Trophoblast cell (in vitro differentiated cells and primary cell): ENCODE measurements around the gene ESYT1.

Experiments used
- DNase-seq, 2 donors: peaks; one replicate each; pipeline ENCODE4 v3.0.0-alpha.2; 2016
- H2AFZ ChIP-seq: 2 replicates; pipeline ENCODE4 v1.6.1; 2013; ENCODE audit warnings: low read length, moderate library complexity, mild to moderate bottlenecking; ENCODE audit not compliant: insufficient read depth, poor library complexity
- H2AK5ac ChIP-seq: 2 replicates; pipeline ENCODE4 v1.6.1; 2013; ENCODE audit warnings: mild to moderate bottlenecking, low read length
- H2BK120ac ChIP-seq: 2 replicates; pipeline ENCODE4 v1.6.1; 2013; ENCODE audit warnings: low read length, mild to moderate bottlenecking, moderate library complexity; ENCODE audit not compliant: insufficient read depth, poor library complexity
- H2BK12ac ChIP-seq: 2 replicates; pipeline ENCODE4 v1.6.1; 2013; ENCODE audit warnings: mild to moderate bottlenecking, low read length, moderate library complexity
- H2BK5ac ChIP-seq: 2 replicates; pipeline ENCODE4 v1.6.1; 2013; ENCODE audit warnings: low read length, low read depth, moderate library complexity, mild to moderate bottlenecking; ENCODE audit not compliant: poor library complexity
- H3K14ac ChIP-seq: 2 replicates; pipeline ENCODE4 v1.6.1; 2013; ENCODE audit warnings: mild to moderate bottlenecking, low read length
- H3K18ac ChIP-seq: 2 replicates; pipeline ENCODE4 v1.6.1; 2013; ENCODE audit warnings: mild to moderate bottlenecking, low read length
- H3K23ac ChIP-seq: 2 replicates; pipeline ENCODE4 v1.6.1; 2013; ENCODE audit warnings: low read length
- H3K27ac ChIP-seq: 2 replicates; pipeline ENCODE4 v1.5.1; 2013; ENCODE audit warnings: low read depth, mild to moderate bottlenecking, inconsistent platforms, low read length, moderate library complexity
- H3K27me3 ChIP-seq: 2 replicates; pipeline ENCODE4 v1.6.1; 2013; ENCODE audit warnings: inconsistent platforms, mild to moderate bottlenecking, low read length, moderate library complexity; ENCODE audit not compliant: insufficient read depth
- H3K36me3 ChIP-seq, 2 experiments: 1 replicate in 1 of 2; 2 replicates in 1 of 2; pipeline ENCODE4 v1.6.1; 2013; ENCODE audit warnings: low read length in 2 of 2, mild to moderate bottlenecking in 2 of 2, moderate library complexity in 1 of 2; ENCODE audit not compliant: insufficient read depth in 2 of 2, control insufficient read depth in 1 of 2
- H3K4ac ChIP-seq: 2 replicates; pipeline ENCODE4 v1.6.1; 2013; ENCODE audit warnings: low read depth, mild to moderate bottlenecking, low read length, moderate library complexity
- H3K4me1 ChIP-seq, 2 experiments: 1 replicate in 1 of 2; 2 replicates in 1 of 2; pipeline ENCODE4 v1.6.1; 2013; ENCODE audit warnings: low read length in 2 of 2, mild to moderate bottlenecking in 2 of 2, moderate library complexity in 1 of 2; ENCODE audit not compliant: insufficient read depth in 2 of 2, control insufficient read depth in 1 of 2
- H3K4me2 ChIP-seq: 2 replicates; pipeline ENCODE4 v1.6.1; 2013; ENCODE audit warnings: inconsistent platforms, mild to moderate bottlenecking, low read length, moderate library complexity
- H3K4me3 ChIP-seq: 2 replicates; pipeline ENCODE4 v1.5.1; 2013; ENCODE audit warnings: mild to moderate bottlenecking, low read depth, low read length, inconsistent platforms
- H3K79me1 ChIP-seq: one replicate; pipeline ENCODE4 v1.6.1; 2013; ENCODE audit warnings: low read length
- H3K79me2 ChIP-seq: 2 replicates; pipeline ENCODE4 v1.6.1; 2013; ENCODE audit warnings: low read length, mild to moderate bottlenecking; ENCODE audit not compliant: control insufficient read depth, insufficient read depth, poor library complexity
- H3K9ac ChIP-seq: 2 replicates; pipeline ENCODE4 v1.6.1; 2013; ENCODE audit warnings: mild to moderate bottlenecking, low read length
- H3K9me3 ChIP-seq: 2 replicates; pipeline ENCODE4 v1.6.1; 2013; ENCODE audit warnings: low read depth, mild to moderate bottlenecking, control low read depth, inconsistent platforms, low read length; ENCODE audit not compliant: insufficient read depth
- H4K12ac ChIP-seq: 2 replicates; pipeline ENCODE4 v1.6.1; 2013; ENCODE audit warnings: low read depth, mild to moderate bottlenecking, low read length, moderate library complexity
- H4K8ac ChIP-seq: 2 replicates; pipeline ENCODE4 v1.6.1; 2013; ENCODE audit warnings: low read depth, mild to moderate bottlenecking, low read length, moderate library complexity
- H4K91ac ChIP-seq: one replicate; pipeline ENCODE4 v1.6.1; 2013; ENCODE audit warnings: low read depth, mild to moderate bottlenecking, low read length, moderate library complexity
- WGBS: extraction: QIAGEN DNeasy Blood & Tissue Kit; methylation state at CpG from one replicate; pipeline ENCODE4 v1.1.7; 2013; ENCODE audit warnings: missing lambda C conversion rate; ENCODE audit not compliant: insufficient read length, insufficient coverage; ENCODE audit errors: extremely low coverage; 5-methylcytosine and 5-hydroxymethylcytosine counted together

The ESYT1 gene

DNA sequence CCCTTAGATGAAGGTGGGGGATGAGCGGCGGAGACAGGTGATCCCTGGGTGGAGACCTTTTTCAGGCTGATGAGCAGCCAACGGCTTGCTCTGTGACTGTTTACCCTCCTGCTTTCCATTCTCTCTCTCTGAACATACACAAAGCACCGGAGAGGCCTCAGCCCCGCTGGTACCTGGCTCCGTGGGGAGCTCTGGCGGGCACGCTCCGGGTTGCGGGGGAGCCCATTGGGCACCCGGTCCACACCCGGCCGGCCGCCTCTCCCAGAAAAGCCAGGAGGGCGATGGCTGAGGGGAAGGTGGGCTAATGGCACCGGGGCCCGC, 60.7 kb downstream of the ESYT1 start:
- no peak overlapping the region for H3K27ac ChIP-seq
- H2BK5ac ChIP-seq, result peak overlapping the region; percentile 61
- H2BK12ac ChIP-seq, result no peak overlapping the region
- H2BK120ac ChIP-seq, result peak overlapping the region; percentile 77
- H3K79me2 ChIP-seq, result peaks cover 8% of the 10 kb centered on the region
- H3K4me3 ChIP-seq, result peak overlapping the region; percentile 87
- peak overlapping the region; percentile 49 for H3K9ac ChIP-seq
- H4K8ac ChIP-seq, result peak overlapping the region; percentile 78
- peaks cover 10 to 17% of the 10 kb centered on the region in 2 experiments for H3K36me3 ChIP-seq
- H4K91ac ChIP-seq, result peak overlapping the region; percentile 83
- peaks cover 10% of the 10 kb centered on the region for H3K79me1 ChIP-seq
- no CpG with 5 or more reads among the region's 17 CpGs for WGBS
- H3K14ac ChIP-seq, result peak overlapping the region; percentile 84
- H2AFZ ChIP-seq, result peak overlapping the region; percentile 71
- peaks cover 0 to 8% of the 10 kb centered on the region in 2 experiments for H3K4me1 ChIP-seq
- H3K18ac ChIP-seq, result peak overlapping the region; percentile 90
- H2AK5ac ChIP-seq, result peak overlapping the region; percentile 81
- DNase-seq, result no peak
- no peaks in the 10 kb centered on the region for H3K27me3 ChIP-seq
- no peaks in the 10 kb centered on the region for H3K9me3 ChIP-seq
- peak overlapping the region; percentile 86 for H4K12ac ChIP-seq
- no peak overlapping the region for H3K23ac ChIP-seq
- peak overlapping the region; percentile 79 for H3K4me2 ChIP-seq
- H3K4ac ChIP-seq, result peak overlapping the region; percentile 9

DNA sequence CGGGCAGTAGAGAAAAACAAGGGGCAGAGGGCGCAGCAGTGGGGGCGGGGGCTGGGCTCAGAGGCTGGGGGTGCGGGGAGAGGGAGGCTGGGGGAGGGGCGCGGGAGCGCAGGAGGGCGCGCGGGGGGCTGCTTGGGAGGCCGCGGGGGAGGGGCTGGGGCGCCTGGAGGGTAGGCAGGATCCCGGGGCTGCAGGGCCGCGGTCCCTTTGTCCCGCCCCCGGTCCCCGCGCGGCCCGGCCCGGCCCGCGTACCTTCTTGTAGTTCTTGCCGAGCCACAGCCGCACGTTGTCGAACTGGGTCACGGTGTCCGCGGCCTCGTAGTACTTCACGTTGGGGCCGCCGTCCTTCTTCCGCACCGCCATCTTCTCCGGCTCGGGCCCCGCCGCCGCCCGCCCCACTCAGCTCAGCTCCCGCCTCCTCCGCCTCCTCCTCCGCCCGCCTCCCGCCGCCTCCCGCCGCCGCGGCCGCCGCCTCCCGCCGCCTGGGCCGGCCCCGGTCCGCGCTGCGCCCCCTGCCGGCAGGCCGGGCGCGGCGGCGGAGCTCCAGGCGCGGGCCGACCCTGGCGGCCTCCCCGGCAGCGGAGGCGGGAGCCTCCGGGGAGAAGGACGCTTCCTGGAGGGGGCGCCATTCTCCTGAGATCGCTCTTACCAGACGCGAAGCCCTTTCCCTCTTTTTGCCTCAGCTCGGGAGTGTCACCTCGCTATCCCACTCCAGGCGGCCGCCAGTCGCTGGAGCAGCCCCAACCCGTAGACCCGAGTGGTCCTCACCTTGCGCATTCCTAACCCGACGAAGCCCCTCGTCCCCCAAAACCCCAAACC, 61.2 kb downstream of the ESYT1 start, which contains the start of gene SMARCC2:
TSS of gene SMARCC2 (minus strand) at position 385 of the 819 bp plus-strand sequence. CDS start at position 363, 22 bp downstream.
- Histone ChIP-seq H4K12ac (peak within 1 kb of the TSS; percentile 98), H3K79me2 (peaks cover 8% of the 10 kb centered on the region), H4K91ac (peak within 1 kb of the TSS; percentile 87), H3K79me1 (peaks cover 10% of the 10 kb centered on the region), H3K27ac (peak within 1 kb of the TSS; percentile 68), H2BK12ac (peak within 1 kb of the TSS; percentile 69), H3K27me3 (no peaks in the 10 kb centered on the region), H3K23ac (no peak within 1 kb of the TSS), H2AK5ac (peak within 1 kb of the TSS; percentile 85), H3K4ac (peak within 1 kb of the TSS; percentile 97), H2BK5ac (peak within 1 kb of the TSS; percentile 93), H3K18ac (peak within 1 kb of the TSS; percentile 98), H3K4me3 (peak within 1 kb of the TSS; percentile 87), H3K36me3 (peaks cover 10 to 13% of the 10 kb centered on the region in 2 experiments), H3K9me3 (no peaks in the 10 kb centered on the region), H2AFZ (peak within 1 kb of the TSS; percentile 92), H3K4me2 (peak within 1 kb of the TSS; percentile 79), H3K14ac (peak within 1 kb of the TSS; percentile 96), H3K4me1 (peaks cover 0 to 8% of the 10 kb centered on the region in 2 experiments), H4K8ac (peak within 1 kb of the TSS; percentile 96), H2BK120ac (peak within 1 kb of the TSS; percentile 77), H3K9ac (peak within 1 kb of the TSS; percentile 74)
- peak; percentile 94 to 98 for DNase-seq
- WGBS, result no CpG with 5 or more reads among the region's 93 CpGs

DNA sequence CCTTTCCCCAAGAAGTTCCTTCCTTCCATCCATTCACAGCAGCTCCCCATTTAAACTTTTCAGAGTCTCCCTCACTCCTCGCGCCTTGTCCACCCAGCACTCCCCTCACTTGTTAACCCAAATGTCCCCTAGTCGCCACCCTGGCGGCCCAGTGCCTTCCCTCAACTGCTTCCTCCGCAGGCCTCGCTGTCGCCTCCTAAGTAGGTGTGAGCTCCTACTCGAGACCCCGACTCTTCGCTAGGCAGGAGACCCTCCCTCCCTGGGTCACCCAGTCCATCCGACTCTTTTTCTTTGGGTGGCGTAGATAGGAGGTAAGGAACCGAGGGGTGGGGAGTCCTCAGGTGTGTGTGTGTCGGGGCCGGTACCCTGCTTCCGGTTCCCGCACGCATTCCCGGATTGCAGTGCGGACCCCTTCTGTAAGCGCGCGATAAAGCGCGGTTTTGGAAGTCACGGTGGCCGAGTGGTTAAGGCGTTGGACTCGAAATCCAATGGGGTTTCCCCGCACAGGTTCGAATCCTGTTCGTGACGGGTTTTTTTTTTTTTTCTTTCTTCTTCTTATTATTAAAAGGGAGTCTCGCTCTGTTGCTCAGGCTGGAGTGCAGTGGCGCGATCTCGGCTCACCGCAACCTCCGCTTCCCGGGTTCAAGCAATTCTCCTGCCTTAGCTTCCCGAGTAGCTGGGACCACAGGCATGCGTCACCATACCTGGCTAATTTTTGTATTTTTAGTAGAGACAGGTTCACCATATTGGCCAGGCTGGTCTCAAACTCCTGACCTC, 62.0 kb downstream of the ESYT1 start:
- peak overlapping the region; percentile 63 for H3K4me2 ChIP-seq
- H3K79me2 ChIP-seq, result peaks cover 8% of the 10 kb centered on the region
- H3K23ac ChIP-seq, result no peak overlapping the region
- peak overlapping the region; percentile 96 for H3K14ac ChIP-seq
- peak overlapping the region; percentile 98 for H4K12ac ChIP-seq
- peak overlapping the region; percentile 87 for H4K91ac ChIP-seq
- H3K4me1 ChIP-seq, result peaks cover 0 to 8% of the 10 kb centered on the region in 2 experiments
- H3K4me3 ChIP-seq, result peak overlapping the region; percentile 79
- H2BK5ac ChIP-seq, result peak overlapping the region; percentile 74
- peaks cover 6 to 7% of the 10 kb centered on the region in 2 experiments for H3K36me3 ChIP-seq
- peak overlapping the region; percentile 76 for H2BK120ac ChIP-seq
- H4K8ac ChIP-seq, result peak overlapping the region; percentile 96
- peak overlapping the region; percentile 69 for H2BK12ac ChIP-seq
- H2AFZ ChIP-seq, result peak overlapping the region; percentile 89
- H3K9ac ChIP-seq, result peak overlapping the region; percentile 24
- H2AK5ac ChIP-seq, result peak overlapping the region; percentile 39
- no CpG with 5 or more reads among the region's 42 CpGs for WGBS
- peak overlapping the region; percentile 68 for H3K27ac ChIP-seq
- H3K9me3 ChIP-seq, result no peaks in the 10 kb centered on the region
- H3K79me1 ChIP-seq, result peaks cover 10% of the 10 kb centered on the region
- H3K4ac ChIP-seq, result peak overlapping the region; percentile 77
- peak overlapping the region; percentile 90 for H3K18ac ChIP-seq
- DNase-seq, result peak; percentile 71 to 90
- no peaks in the 10 kb centered on the region for H3K27me3 ChIP-seq

DNA sequence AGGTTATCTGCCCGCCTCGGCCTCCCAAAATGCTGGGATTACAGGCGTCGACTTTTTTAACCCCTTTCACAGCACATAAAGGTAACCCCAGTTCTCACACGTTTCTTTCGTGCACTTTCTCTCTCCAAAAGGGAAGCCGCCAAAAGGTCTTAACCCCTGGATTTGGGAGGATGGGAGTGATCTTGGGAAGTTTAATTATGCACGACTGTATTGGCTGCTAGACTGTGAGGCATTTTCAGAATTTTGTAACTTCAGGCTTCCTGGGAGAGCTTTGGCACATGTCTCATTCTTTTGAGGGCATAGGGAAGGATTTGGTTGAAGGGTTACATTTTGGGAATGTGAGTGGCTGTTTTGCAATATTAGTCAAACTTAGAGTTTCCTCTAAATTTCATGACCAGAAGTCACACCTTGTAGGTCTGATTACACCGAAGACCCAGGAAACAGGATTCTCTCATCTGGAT, 62.7 kb downstream of the ESYT1 start:
- H2BK120ac ChIP-seq, result no peak overlapping the region
- DNase-seq, result peak in 1 of 2 donors; percentile 34
- H3K23ac ChIP-seq, result no peak overlapping the region
- H4K12ac ChIP-seq, result no peak overlapping the region
- H3K4ac ChIP-seq, result no peak overlapping the region
- no CpG with 5 or more reads among the region's 9 CpGs for WGBS
- H3K79me2 ChIP-seq, result peaks cover 8% of the 10 kb centered on the region
- H3K14ac ChIP-seq, result no peak overlapping the region
- peak overlapping the region; percentile 16 for H3K27ac ChIP-seq
- H3K9me3 ChIP-seq, result no peaks in the 10 kb centered on the region
- peak overlapping the region; percentile 76 for H2AFZ ChIP-seq
- H4K91ac ChIP-seq, result no peak overlapping the region
- peak overlapping the region; percentile 63 for H3K4me2 ChIP-seq
- H3K9ac ChIP-seq, result no peak overlapping the region
- H3K18ac ChIP-seq, result no peak overlapping the region
- H2BK12ac ChIP-seq, result no peak overlapping the region
- no peak overlapping the region for H2AK5ac ChIP-seq
- H3K79me1 ChIP-seq, result peaks cover 10% of the 10 kb centered on the region
- H2BK5ac ChIP-seq, result no peak overlapping the region
- H3K36me3 ChIP-seq, result peaks cover 2 to 3% of the 10 kb centered on the region in 2 experiments
- H3K4me3 ChIP-seq, result no peak overlapping the region
- no peaks in the 10 kb centered on the region for H3K27me3 ChIP-seq
- H4K8ac ChIP-seq, result peak overlapping the region; percentile 40
- peaks cover 0 to 8% of the 10 kb centered on the region in 2 experiments for H3K4me1 ChIP-seq
